Measurements from ENCODE around the gene CEP131.

GRCh38 chr17:81160306-81160705 is 62.5 kb downstream of the CEP131 start:
- TF ChIP-seq CTCF (IDR thresholded peaks at IDR 0.05) (no peak), EP300 (IDR thresholded peaks at IDR 0.05; ENCODE audit: low read depth) (no peak), POLR2AphosphoS5 (IDR thresholded peaks at IDR 0.05) (no peak), POLR2A (IDR thresholded peaks at IDR 0.05) (no peak)
